ENCODE results near the gene CPSF6. TPM values are rescaled to one million over a fixed set of nuclear protein-coding genes. Genes with fewer than 3 reads are reported as not detected.

The CPSF6 gene
- total RNA-seq, 4 donors from 2014 or later = 27.4 to 54.2 (median 32.3) TPM

DNA sequence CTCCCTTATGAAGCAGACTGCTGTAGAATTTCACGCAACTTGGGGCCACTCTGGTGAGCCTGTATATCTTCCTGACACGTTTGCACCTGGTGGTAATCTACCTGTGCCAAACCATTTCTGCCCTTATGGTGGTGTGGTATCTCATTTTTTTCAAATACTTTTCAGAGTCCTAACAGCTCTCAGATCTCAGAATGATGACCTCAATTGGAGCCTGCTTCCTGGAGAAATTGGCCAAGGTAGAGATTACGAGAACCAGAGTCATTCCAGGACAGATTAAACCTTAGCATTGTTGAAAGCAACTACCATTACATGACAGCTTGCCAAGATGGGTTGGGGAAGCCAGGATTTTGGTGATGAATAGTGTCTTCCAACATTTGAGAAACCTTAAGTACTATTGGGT is 48.2 kb downstream of the CPSF6 start:
- WGBS = 54% methylated on average over 3 of the region's 3 CpGs
- TF ChIP-seq POLR2A (IDR thresholded peaks at IDR 0.05) = no peak
- TF ChIP-seq EP300 (IDR thresholded peaks at IDR 0.05) = no peak
- TF ChIP-seq POLR2AphosphoS5 (IDR thresholded peaks at IDR 0.05) = no peak
- TF ChIP-seq, protein P1, sequence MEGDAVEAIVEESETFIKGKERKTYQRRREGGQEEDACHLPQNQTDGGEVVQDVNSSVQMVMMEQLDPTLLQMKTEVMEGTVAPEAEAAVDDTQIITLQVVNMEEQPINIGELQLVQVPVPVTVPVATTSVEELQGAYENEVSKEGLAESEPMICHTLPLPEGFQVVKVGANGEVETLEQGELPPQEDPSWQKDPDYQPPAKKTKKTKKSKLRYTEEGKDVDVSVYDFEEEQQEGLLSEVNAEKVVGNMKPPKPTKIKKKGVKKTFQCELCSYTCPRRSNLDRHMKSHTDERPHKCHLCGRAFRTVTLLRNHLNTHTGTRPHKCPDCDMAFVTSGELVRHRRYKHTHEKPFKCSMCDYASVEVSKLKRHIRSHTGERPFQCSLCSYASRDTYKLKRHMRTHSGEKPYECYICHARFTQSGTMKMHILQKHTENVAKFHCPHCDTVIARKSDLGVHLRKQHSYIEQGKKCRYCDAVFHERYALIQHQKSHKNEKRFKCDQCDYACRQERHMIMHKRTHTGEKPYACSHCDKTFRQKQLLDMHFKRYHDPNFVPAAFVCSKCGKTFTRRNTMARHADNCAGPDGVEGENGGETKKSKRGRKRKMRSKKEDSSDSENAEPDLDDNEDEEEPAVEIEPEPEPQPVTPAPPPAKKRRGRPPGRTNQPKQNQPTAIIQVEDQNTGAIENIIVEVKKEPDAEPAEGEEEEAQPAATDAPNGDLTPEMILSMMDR (IDR thresholded peaks at IDR 0.05) = no peak
- Histone ChIP-seq H3K4me1 (peaks cover 17% of the 10 kb centered on the region), H3K9me3 (no peaks in the 10 kb centered on the region), H3K27me3 (no peaks in the 10 kb centered on the region), H3K4me3 (no peak overlapping the region), H3K27ac (no peak overlapping the region), H3K36me3 (no peaks in the 10 kb centered on the region)
- DNase-seq (ENCODE audit: low spot score in 2 of 2) = no peak

DNA sequence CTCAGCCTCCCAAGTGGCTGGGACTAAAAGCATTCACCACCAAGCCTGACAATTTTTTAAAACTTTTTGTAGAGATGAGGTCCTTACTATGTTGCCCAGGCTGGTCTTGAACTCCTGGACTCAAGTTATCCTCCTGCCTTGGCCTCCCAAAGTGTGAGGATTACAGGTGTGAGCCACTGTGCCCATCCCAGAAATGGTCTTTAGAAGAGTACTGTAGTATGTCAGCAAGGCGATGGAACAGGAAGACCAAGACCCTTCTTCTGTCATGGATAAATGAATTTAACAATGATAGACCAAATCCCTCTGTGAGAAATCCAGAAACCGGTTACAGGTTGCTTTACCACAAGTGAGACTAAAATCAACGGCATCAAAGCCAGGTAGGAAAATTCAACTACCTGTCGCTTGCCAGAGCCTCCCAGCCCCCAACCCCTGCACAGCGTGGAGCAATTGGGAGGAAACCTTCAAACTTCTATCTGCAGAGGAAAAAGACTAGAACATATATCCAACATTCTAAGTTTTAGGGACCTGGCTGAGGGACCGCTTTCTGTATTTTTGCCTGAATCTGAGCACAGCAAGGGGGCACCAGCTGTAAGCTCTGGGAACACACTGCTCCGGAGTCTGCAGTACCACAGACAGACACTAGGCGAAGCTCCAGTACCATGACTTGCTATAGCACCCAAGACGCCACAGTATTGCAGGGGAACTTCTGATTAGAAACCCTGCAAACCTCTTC is 51.3 kb downstream of the CPSF6 start:
- TF ChIP-seq, protein P1 (IDR thresholded peaks at IDR 0.05) = peak; percentile 57 to 77
- no peak for TF ChIP-seq POLR2AphosphoS5 (IDR thresholded peaks at IDR 0.05)
- H3K27me3 ChIP-seq = no peaks in the 10 kb centered on the region

DNA sequence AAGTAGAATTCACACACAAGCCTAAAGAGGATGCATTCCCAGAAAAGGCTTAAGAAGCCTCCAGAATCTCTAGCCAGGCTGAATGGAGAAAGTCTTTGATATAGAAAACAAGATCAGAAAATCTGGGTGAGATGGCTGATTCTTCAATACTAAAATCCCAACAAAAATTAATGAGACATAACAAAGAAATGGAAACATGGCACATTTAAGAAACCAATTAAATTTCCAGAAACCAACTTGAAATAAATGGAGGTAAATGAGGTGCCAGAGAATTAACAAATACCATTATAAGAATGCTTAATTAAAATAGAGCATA is 51.9 kb downstream of the CPSF6 start:
- no peaks in the 10 kb centered on the region for H3K36me3 ChIP-seq
- no peak overlapping the region for H3K4me3 ChIP-seq
- no peak for TF ChIP-seq POLR2A (IDR thresholded peaks at IDR 0.05)
- no peak for TF ChIP-seq EP300 (IDR thresholded peaks at IDR 0.05)
- TF ChIP-seq POLR2AphosphoS5 (IDR thresholded peaks at IDR 0.05) = no peak
- TF ChIP-seq, protein P1 (IDR thresholded peaks at IDR 0.05) = no peak
- no peaks in the 10 kb centered on the region for H3K4me1 ChIP-seq
- no peak for DNase-seq (ENCODE audit: low spot score in 2 of 2)
- no peaks in the 10 kb centered on the region for H3K9me3 ChIP-seq
- no peak overlapping the region for H3K27ac ChIP-seq
- no peaks in the 10 kb centered on the region for H3K27me3 ChIP-seq

More for the DNA sequence above, 51.3 kb downstream of the CPSF6 start:
- Histone ChIP-seq H3K9me3 (no peaks in the 10 kb centered on the region), H3K4me1 (no peaks in the 10 kb centered on the region), H3K36me3 (no peaks in the 10 kb centered on the region), H3K27ac (no peak overlapping the region), H3K4me3 (no peak overlapping the region)
- peak in 1 of 2 donors; percentile 64 for DNase-seq (ENCODE audit: low spot score in 2 of 2)
- WGBS = 34% methylated on average over 9 of the region's 9 CpGs

DNA sequence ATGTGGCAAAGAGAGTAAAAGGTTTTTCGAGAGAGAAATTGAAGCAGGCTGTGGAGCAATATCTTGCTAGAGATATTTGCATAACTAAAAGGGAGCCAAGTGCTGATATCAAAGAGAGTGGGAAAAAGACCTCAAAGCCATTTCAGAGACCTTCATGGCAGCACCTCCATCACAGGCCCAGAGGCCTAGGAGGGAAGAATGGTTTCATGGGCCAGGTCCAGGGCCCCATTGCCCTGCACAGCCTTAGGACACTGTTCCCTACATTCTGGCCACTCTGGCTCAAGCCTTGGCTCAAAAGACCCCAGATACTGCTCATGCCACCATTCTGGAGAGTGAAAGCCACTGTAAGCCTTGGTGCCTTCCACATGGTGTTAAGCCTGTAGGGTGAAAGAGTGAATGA is 58.8 kb downstream of the CPSF6 start:
- no peaks in the 10 kb centered on the region for H3K4me1 ChIP-seq
- H3K27ac ChIP-seq = no peak overlapping the region
- 93% methylated on average over 1 of the region's 1 CpG for WGBS
- no peaks in the 10 kb centered on the region for H3K27me3 ChIP-seq
- no peak for DNase-seq (ENCODE audit: low spot score in 2 of 2)
- no peaks in the 10 kb centered on the region for H3K9me3 ChIP-seq
- no peaks in the 10 kb centered on the region for H3K36me3 ChIP-seq
- no peak overlapping the region for H3K4me3 ChIP-seq
- TF ChIP-seq EP300 (IDR thresholded peaks at IDR 0.05) (no peak), POLR2A (IDR thresholded peaks at IDR 0.05) (no peak), POLR2AphosphoS5 (IDR thresholded peaks at IDR 0.05) (no peak)
- TF ChIP-seq, protein P1 (IDR thresholded peaks at IDR 0.05) = no peak

DNA sequence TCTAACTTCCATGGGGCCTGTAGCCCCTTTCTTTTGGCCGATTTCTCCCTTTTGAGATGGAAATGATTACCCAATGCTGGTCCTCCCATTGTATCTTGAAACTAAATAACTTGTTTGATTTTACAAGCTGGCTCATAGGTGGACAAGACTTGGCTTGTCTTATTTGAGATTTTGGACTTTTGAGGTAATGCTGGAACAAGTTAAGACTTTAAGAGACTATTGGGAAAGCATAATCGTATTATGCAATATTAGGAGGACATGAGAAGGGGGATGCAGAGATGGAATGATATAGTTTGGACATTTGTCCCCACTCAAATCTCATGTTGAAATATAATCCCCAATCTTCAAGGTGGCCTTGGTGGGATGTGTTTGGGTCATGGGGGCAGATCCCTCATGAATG is 59.6 kb downstream of the CPSF6 start:
- no peaks in the 10 kb centered on the region for H3K27me3 ChIP-seq
- 82% methylated on average over 2 of the region's 2 CpGs for WGBS
- no peak overlapping the region for H3K4me3 ChIP-seq
- no peaks in the 10 kb centered on the region for H3K36me3 ChIP-seq
- H3K9me3 ChIP-seq = no peaks in the 10 kb centered on the region
- H3K27ac ChIP-seq = no peak overlapping the region
- no peak for TF ChIP-seq POLR2AphosphoS5 (IDR thresholded peaks at IDR 0.05)
- no peak for TF ChIP-seq POLR2A (IDR thresholded peaks at IDR 0.05)
- TF ChIP-seq, protein P1 (IDR thresholded peaks at IDR 0.05) = no peak
- no peak for TF ChIP-seq EP300 (IDR thresholded peaks at IDR 0.05)
- H3K4me1 ChIP-seq = no peaks in the 10 kb centered on the region
- no peak for DNase-seq (ENCODE audit: low spot score in 2 of 2)
